ENCODE data around the gene VSX1.

VSX1 gene

DNA sequence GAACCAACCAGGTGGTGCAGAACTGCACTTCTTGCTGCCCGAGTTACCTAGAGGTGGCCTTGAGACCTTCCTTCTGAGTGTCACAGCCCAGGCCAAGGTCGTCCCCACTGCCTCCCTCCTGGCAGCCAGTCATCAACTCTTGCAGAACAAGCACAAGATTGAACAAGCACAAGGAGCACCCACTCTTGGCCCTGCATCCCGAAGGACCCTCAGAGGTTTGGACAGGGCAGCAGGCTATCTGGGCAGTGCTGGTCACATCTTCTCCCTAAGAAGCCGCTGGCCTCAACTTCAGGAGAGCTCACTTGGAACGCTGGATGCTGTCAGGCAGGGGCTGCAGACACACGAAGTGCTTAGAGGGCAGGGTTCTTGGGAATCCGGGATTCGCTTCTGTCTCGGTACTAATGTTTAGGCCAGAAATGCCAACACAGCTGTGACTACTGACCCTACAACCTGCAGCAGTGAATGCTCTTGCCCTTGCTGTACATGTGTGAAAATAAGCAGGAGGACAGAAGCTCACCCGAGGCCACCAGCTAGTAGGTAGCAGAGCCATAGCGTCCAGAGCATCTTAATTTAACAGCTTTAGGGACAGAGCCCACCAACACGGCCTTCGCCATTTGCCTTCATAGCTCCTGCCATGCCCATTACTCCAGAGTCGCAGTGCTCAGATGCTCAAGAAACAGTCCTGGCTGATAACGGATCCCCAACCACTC lies 20.0 kb downstream of the VSX1 start:
- Histone ChIP-seq H3K9me3 (ENCODE audit: control insufficient read depth, insufficient read depth, low read depth, low read length) (no peaks in the 10 kb centered on the region), H3K27ac (ENCODE audit: extremely low read depth, low read depth, low read length) (no peak overlapping the region), H3K4me1 (ENCODE audit: control insufficient read depth, insufficient read depth, low read length) (no peaks in the 10 kb centered on the region), H3K36me3 (ENCODE audit: control insufficient read depth in 2 of 2, insufficient read depth in 1 of 2, low read length in 2 of 2) (no peaks in the 10 kb centered on the region), H3K4me3 (ENCODE audit: low read depth, low read length) (no peak overlapping the region)
- TF ChIP-seq ZNF211 (tag by site-specific recombination; IDR thresholded peaks at IDR 0.05; ENCODE audit: low read depth): no peak
- TF ChIP-seq, protein P1, sequence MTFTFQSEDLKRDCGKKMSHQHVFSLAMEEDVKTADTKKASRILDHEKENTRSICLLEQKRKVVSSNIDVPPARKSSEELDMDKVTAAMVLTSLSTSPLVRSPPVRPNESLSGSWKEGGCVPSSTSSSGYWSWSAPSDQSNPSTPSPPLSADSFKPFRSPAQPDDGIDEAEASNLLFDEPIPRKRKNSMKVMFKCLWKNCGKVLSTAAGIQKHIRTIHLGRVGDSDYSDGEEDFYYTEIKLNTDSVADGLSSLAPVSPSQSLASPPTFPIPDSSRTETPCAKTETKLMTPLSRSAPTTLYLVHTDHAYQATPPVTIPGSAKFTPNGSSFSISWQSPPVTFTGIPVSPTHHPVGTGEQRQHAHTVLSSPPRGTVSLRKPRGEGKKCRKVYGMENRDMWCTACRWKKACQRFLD (tag by site-specific recombination; IDR thresholded peaks at IDR 0.05): no peak
- TF ChIP-seq SP3 (tag by site-specific recombination; IDR thresholded peaks at IDR 0.05): no peak
- no peak for TF ChIP-seq YY1 (tag by site-specific recombination; IDR thresholded peaks at IDR 0.05)
- TF ChIP-seq SP7 (tag by site-specific recombination; IDR thresholded peaks at IDR 0.05): no peak
- TF ChIP-seq, protein P2, sequence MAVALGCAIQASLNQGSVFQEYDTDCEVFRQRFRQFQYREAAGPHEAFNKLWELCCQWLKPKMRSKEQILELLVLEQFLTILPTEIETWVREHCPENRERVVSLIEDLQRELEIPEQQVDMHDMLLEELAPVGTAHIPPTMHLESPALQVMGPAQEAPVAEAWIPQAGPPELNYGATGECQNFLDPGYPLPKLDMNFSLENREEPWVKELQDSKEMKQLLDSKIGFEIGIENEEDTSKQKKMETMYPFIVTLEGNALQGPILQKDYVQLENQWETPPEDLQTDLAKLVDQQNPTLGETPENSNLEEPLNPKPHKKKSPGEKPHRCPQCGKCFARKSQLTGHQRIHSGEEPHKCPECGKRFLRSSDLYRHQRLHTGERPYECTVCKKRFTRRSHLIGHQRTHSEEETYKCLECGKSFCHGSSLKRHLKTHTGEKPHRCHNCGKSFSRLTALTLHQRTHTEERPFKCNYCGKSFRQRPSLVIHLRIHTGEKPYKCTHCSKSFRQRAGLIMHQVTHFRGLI (tag by site-specific recombination; IDR thresholded peaks at IDR 0.05): no peak
- TF ChIP-seq ZNF677 (tag by site-specific recombination; IDR thresholded peaks at IDR 0.05): no peak
- TF ChIP-seq, protein P3, sequence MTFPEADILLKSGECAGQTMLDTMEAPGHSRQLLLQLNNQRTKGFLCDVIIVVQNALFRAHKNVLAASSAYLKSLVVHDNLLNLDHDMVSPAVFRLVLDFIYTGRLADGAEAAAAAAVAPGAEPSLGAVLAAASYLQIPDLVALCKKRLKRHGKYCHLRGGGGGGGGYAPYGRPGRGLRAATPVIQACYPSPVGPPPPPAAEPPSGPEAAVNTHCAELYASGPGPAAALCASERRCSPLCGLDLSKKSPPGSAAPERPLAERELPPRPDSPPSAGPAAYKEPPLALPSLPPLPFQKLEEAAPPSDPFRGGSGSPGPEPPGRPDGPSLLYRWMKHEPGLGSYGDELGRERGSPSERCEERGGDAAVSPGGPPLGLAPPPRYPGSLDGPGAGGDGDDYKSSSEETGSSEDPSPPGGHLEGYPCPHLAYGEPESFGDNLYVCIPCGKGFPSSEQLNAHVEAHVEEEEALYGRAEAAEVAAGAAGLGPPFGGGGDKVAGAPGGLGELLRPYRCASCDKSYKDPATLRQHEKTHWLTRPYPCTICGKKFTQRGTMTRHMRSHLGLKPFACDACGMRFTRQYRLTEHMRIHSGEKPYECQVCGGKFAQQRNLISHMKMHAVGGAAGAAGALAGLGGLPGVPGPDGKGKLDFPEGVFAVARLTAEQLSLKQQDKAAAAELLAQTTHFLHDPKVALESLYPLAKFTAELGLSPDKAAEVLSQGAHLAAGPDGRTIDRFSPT (tag by site-specific recombination; IDR thresholded peaks at IDR 0.05): no peak
- no peak for TF ChIP-seq ZNF221 (tag by site-specific recombination; IDR thresholded peaks at IDR 0.05; ENCODE audit: borderline replicate concordance)
- no peak for TF ChIP-seq ZNF274 (IDR thresholded peaks at IDR 0.05; ENCODE audit: low read length)
- TF ChIP-seq ZNF274 (tag by site-specific recombination; IDR thresholded peaks at IDR 0.05; ENCODE audit: borderline replicate concordance): no peak
- no peak for TF ChIP-seq ZNF239 (tag by site-specific recombination; IDR thresholded peaks at IDR 0.05)
- TF ChIP-seq, protein P4, sequence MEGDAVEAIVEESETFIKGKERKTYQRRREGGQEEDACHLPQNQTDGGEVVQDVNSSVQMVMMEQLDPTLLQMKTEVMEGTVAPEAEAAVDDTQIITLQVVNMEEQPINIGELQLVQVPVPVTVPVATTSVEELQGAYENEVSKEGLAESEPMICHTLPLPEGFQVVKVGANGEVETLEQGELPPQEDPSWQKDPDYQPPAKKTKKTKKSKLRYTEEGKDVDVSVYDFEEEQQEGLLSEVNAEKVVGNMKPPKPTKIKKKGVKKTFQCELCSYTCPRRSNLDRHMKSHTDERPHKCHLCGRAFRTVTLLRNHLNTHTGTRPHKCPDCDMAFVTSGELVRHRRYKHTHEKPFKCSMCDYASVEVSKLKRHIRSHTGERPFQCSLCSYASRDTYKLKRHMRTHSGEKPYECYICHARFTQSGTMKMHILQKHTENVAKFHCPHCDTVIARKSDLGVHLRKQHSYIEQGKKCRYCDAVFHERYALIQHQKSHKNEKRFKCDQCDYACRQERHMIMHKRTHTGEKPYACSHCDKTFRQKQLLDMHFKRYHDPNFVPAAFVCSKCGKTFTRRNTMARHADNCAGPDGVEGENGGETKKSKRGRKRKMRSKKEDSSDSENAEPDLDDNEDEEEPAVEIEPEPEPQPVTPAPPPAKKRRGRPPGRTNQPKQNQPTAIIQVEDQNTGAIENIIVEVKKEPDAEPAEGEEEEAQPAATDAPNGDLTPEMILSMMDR (tag by site-specific recombination; IDR thresholded peaks at IDR 0.05): no peak
- no peak for TF ChIP-seq ZNF10 (tag by site-specific recombination; IDR thresholded peaks at IDR 0.05)
- TF ChIP-seq ZNF175 (tag by site-specific recombination; IDR thresholded peaks at IDR 0.05): no peak
- no peak for TF ChIP-seq ZNF16 (tag by site-specific recombination; IDR thresholded peaks at IDR 0.05; ENCODE audit: low read depth)
- TF ChIP-seq ZNF433 (tag by site-specific recombination; IDR thresholded peaks at IDR 0.05; ENCODE audit: low read depth): no peak
- POLR2A ChIA-PET: interaction anchor here (0.5 kb wide), 1 partner anchor 689 kb away, joined by 3 read pairs; no protein-coding TSS in a partner anchor
- CTCF ChIA-PET: interaction anchor here (0.8 to 5.4 kb wide), 3 partner anchors 52 to 117 kb away, joined by 3 to 70 read pairs (median 4); no protein-coding TSS in a partner anchor

DNA sequence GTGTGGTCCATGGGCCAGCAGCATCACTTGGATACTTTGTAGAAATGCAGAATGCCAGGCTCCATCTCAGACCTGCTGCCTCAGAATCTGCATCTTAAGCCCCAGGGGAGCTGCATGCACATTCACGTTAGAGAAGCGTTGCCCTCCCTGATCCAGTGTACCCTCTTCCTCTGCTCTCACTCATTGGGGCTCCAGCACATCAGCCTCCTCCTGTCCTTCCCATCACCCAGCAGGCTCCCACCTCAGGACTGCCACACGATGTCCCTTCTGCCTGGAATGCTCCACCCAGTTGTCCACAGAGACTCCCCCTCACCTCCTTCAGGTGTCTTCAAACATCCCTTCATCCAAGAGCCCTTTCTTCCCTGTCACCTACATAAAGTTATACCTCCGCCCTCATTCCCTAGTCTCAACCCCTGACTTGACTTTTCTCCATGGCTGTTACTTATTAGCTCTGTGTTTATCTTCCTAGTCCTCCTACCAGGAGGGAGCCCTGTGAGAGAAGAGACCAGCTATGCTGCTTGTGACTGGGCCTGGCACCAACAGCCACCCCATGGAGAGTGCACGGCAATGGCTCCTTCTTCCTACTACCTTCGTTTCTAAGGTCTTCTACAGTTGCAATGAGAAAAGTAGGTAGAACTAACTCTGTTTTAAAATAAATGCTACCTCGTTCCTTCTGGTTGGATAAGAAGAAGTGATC lies 20.7 kb downstream of the VSX1 start:
- Histone ChIP-seq H3K36me3 (ENCODE audit: control insufficient read depth in 2 of 2, insufficient read depth in 1 of 2, low read length in 2 of 2) (no peaks in the 10 kb centered on the region), H3K27ac (ENCODE audit: extremely low read depth, low read depth, low read length) (no peak overlapping the region), H3K4me1 (ENCODE audit: control insufficient read depth, insufficient read depth, low read length) (peaks cover 3% of the 10 kb centered on the region), H3K4me3 (ENCODE audit: low read depth, low read length) (no peak overlapping the region), H3K9me3 (ENCODE audit: control insufficient read depth, insufficient read depth, low read depth, low read length) (no peaks in the 10 kb centered on the region)
- CTCF ChIA-PET: interaction anchor here (5.4 kb wide), 1 partner anchor 66 kb away, joined by 70 read pairs; no protein-coding TSS in a partner anchor
- POLR2A ChIA-PET: no interaction called here
- 0 out of 2 replicates have a peak, but pooled peaks have one; percentile 17 for TF ChIP-seq ZIC2 (tag by site-specific recombination; IDR thresholded peaks at IDR 0.05)
- 0 out of 2 replicates have a peak, but pooled peaks have one; percentile 8 for TF ChIP-seq EGR2 (tag by site-specific recombination; IDR thresholded peaks at IDR 0.05; ENCODE audit: low read depth)
- TF ChIP-seq, protein P5, sequence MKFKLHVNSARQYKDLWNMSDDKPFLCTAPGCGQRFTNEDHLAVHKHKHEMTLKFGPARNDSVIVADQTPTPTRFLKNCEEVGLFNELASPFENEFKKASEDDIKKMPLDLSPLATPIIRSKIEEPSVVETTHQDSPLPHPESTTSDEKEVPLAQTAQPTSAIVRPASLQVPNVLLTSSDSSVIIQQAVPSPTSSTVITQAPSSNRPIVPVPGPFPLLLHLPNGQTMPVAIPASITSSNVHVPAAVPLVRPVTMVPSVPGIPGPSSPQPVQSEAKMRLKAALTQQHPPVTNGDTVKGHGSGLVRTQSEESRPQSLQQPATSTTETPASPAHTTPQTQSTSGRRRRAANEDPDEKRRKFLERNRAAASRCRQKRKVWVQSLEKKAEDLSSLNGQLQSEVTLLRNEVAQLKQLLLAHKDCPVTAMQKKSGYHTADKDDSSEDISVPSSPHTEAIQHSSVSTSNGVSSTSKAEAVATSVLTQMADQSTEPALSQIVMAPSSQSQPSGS (tag by site-specific recombination; IDR thresholded peaks at IDR 0.05; ENCODE audit: low read depth): no peak

Data from HEK293 (cell line).